ENCODE data around the gene DLG2.

The DLG2 gene

DNA sequence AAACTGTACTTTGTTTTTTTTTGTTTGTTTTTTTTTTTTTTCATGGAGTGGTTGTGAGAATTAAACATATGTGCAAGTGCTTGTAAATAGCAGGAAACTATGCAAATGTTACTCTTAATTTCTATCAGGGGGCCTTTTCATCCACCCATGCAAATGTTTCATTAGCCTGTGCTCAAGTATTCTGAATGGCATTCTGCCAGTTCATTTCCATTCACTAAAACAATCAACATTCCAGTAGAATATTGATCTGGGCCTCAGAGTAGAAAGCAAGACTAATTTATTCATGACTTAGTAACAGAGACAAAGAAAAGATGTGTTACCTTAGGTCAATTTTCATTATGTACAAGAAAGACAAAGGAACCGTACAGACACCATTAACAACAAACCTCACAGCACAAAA, 971.4 kb downstream of the DLG2 start:
- DNase-seq (ENCODE audit: low spot score) = no peak

DNA sequence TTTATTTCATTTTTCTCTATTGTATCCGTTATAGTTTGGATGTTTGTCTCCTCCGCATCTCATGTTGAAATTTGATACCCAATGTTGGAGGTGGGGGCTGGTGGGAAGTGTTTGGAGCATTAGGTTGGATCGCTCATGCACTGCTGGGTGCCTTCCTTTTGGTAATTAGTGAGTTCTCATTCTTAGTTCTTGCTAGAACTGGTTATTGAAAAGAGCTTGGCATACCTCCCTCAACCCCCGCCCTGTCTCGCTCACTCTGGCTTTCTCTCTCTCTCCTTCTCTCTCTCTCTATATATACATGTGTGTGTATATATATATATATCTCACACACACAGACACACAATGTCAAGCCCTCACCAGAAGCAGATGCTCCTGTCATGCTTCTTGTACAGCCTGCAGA, 978.7 kb downstream of the DLG2 start:
- no peak for DNase-seq (ENCODE audit: low spot score)

DNA sequence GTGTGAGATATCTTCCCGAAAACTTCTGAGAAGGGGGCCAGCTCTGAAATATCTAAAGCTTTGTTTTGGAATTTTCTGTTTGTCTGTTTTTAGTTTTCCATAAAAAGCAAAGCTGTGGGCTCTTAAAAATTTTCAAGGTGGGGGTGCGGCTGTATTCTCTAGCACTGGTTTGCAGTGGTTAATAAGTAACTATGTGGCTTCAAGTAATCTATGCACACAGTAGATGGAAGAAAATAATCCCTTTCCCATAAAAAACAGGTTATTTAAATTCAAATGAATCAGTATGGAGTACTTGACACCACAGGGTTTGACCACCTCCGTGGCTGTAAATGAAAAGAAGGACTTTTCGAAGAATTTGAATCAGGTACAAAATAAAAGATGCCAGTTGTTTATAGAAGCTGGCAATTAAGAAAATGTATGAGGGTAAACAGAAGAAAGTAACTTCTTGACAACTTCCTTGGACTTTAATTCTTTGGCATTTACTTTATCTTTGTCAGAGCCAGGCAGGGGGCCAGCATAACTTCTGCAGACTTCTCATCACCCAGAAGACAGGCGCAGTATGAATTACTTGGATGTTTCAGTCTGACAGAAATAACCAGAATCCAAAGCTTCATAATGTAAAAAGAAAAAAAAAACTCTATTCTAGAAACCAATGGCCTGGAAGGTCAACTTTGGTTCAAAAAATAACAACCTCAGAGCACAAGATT, 981.0 kb downstream of the DLG2 start:
- DNase-seq (ENCODE audit: low spot score) = no peak

DNA sequence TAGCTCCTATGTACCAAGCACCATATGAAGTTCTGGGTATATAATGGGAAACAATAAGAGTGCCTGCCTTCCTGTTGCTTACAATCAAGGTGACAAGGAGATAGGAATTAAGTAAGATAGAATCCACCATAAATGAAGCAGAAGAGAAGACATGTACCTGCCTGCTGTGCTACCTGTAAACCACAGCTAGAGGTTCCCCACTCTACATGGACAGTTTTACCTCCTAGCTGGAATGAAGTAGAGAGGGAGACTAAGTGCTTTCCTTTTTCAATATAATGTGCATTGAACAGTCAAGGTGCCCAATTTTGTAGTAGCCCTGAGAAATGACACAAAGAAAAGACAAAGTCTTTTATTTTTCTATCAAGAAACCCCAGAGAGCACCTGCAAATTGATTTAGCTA, 984.6 kb downstream of the DLG2 start:
- DNase-seq (ENCODE audit: low spot score) = no peak

GRCh38 chr11:84634309-84634708, 992.8 kb downstream of the DLG2 start:
- no peak for DNase-seq (ENCODE audit: low spot score)

DNA sequence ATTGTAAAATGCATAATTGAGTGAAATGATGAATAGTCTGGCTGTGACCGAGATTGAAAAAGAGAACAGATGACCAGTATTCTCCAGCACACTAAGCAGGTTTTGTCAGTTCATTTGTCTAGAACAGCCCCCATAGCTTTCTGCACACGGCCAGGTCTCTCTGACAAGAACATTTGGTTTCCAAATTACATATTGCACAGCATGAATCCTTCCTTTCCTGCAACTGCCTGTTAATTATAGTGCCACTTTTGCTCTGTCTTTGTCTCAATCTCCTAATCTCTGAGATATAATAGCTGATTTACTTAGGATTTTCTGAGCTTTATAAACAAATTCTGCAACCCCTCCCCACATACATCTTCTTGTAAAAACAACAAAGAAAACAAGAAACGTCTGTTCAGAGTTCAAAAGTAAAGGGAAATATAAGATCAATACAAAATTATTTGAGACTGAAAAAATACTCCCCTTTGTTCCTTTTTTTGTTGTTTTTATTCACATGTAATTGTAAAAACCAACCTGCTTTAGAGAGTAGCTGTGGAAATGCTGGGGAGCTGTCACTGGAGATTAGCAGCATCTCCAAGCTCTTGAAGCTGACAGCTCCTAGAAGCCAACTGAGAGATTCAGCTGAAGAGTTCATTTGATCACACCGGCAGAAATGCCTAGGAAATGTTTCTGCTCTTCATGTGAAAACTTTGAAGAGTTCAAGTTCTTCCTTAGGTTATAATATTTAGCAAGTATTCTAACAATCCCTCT, 998.1 kb downstream of the DLG2 start:
- no peak for DNase-seq (ENCODE audit: low spot score)

GRCh38 chr11:84626256-84626655, 1000.9 kb downstream of the DLG2 start:
- no peak for DNase-seq (ENCODE audit: low spot score)

DNA sequence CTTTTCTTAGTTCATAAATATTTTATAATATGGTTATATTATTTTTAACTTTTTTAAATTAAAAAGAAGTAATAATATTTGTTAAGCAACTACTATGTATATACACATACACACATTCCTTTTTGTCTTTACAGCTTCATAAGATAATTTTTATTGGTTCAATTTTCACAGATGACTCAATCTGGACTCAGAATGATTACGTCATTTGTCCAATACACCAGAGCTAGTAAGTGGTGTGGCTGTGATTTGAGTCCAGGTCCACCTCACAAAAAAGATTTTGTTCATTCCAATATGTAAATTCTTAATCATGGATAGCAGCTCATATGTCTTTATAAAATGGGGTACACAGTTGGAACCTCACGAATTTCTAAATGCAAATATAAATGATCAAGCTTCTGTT, 1014.5 kb downstream of the DLG2 start:
- DNase-seq (ENCODE audit: low spot score) = no peak

DNA sequence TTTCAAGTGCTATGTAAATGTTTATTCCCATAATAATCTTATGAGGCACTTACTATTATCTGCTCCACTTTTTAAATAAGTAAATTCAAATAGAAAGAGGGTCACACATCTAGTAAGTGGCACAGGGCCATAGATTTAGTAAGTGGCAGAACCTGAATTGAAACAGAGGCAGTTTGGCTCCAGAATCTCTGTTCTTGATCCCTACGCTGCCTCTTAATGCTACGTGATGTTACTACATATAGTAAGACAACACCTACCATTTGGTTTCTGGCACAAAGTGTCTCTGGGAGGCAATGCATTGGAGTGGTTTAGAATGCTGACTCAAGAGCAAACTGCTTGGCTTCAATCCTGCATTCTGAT, 1018.3 kb downstream of the DLG2 start:
- no peak for DNase-seq (ENCODE audit: low spot score)

GRCh38 chr11:84607975-84608836, 1018.9 kb downstream of the DLG2 start:
- DNase-seq (ENCODE audit: low spot score) = no peak

DNA sequence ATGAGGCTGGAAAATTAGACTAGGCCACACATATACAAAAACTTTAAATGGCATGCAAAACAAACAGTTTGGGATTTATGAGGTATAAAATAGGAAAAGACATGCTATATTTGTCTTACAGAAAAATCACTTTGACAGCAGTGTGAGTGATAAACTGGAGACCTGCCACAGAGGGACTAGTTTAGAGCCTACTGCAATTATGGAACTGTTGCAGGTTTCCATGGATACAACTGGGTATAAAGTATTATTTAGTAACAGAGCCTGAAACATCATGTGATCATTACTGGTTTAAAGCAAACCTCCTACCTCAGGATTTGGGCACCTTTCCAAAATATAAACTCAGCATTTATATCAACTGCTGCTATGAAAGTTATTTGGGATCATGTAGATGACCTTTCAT, 1032.5 kb downstream of the DLG2 start:
- DNase-seq (ENCODE audit: low spot score) = no peak

DNA sequence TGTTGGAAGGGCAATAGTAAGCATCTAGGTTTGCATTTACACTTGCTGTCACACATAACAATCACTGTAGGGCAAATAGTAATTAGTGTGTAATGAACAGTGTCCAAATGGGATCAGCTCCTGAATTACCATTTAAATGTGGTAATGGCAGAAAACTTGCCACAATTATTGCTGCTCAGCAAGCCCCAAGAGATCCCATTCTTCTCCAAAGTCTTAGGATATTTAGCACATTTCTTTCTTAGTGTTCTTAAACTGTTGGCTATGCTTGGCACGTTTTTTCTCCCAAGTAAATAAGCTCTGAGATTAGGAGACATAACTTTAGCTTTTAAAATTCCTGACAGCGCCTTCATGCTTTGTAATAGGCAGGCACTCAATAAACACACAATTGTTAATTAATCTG, 1037.0 kb downstream of the DLG2 start:
- no peak for DNase-seq (ENCODE audit: low spot score)

DNA sequence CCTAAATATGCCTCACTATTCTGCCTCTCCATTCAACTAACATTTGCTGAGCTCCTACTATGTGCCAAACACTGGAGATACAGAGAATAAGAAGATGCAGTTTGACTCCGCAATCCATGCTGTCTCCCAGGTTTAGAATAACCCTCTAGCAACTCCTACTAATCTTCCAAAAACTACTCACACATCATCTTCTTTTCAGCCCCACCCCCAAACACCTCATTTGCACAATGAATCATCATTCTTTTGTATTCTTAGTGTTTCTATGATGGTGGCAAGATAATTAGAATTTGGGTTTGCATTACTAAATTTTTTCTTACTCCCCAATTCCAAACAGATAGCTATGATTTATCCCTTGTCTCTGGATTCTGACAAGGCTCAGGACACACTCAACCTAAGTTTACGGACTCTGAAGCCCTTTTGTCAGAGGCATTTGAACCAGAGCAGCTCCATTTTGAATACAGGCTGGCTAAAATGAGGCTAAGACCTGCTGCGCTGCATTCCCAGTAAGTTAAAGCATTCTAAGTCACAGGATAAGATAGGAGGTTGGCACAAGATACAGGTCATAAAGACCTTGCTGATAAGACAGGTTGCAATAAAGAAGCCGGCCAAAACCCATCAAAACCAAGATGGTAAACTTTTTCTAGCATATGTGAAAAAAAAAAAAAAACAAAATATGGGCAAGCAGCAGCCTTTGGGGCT, 1038.9 kb downstream of the DLG2 start:
- DNase-seq (ENCODE audit: low spot score) = no peak

DNA sequence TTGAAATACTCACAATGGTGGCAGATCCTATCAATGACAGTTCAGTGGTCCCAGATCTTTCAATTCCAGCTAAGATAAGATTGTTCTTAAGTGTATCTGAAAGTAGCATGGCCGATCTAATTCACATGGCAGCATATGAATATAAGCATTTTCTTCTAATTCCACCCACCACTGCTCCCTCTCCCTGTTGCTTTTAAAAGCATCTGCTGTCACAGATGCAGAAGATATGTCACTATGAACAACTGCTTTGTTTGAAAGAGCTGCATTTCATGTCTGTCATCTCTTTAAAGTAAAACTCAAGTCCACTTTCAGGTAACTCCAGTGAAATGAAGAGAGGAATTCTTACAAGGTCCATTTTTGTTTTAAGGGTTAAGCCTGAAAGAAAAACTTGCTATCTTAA, 1044.0 kb downstream of the DLG2 start:
- DNase-seq (ENCODE audit: low spot score) = no peak

- DNase-seq (ENCODE audit: low spot score) = no peak
These were observed 1046.1 kb downstream of the DLG2 start for GRCh38 chr11:84581083-84581482.

DNA sequence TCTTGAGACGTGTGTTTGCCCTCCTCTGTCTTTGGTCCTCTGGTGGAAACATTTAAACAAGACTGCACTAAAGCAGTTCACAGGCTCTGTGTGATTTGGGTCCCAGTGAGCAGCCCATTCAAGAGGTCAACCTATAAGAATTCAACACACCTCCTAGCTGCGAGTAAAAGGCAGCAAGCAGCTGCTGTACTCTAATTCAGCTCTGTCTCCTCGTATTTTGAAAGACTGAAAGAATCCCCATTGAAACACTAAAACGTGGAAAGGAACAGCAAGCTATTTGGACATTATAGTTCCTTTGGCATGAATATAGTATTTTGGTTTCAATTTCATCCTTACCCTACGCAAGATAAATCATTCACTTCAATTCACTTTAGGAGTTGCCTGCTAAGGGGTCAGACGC, 1046.7 kb downstream of the DLG2 start:
- DNase-seq (ENCODE audit: low spot score) = no peak

DNA sequence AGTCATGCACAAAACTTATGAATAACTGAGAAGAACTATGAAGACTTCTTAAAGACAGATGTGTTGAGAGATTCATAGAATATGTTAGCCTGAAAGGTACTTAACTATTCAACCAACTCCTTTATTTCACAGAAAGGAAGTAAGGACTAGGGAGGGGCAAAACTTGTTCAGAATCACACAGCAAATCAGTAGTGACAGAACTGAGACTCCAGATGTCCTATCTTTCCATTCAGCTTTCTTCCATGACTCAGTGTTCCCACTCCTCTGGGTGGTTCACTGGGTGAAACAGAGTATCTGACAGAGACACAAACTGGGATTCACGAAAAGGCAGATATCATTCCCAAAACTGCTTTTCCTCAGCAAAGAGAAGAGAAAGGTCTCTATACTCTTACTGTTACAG, 1053.3 kb downstream of the DLG2 start:
- no peak for DNase-seq (ENCODE audit: low spot score)

DNA sequence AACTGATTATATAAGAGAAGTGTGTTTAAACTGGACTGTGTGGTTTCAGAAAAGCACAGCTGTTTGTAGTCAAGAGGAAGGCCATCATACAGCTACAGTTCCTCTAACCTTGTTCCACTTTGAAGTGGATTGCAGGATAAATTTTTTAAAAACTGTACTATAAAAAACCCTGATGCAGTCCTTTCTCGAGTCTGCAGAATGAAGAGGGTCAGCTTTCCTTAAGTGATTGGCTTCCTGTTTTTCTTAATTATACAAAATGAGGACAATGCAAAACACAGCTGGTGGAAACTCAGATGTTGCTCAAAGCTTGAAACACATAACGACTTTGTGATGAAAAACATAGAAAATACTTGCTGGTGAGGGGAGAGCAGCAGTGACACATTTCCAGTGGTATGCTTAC, 1060.5 kb downstream of the DLG2 start:
- DNase-seq (ENCODE audit: low spot score) = no peak

- no peak for DNase-seq (ENCODE audit: low spot score)
These were observed 1062.3 kb downstream of the DLG2 start for GRCh38 chr11:84564867-84565184.

- no peak for DNase-seq (ENCODE audit: low spot score)
These were observed 1062.8 kb downstream of the DLG2 start for GRCh38 chr11:84564180-84564866.

DNA sequence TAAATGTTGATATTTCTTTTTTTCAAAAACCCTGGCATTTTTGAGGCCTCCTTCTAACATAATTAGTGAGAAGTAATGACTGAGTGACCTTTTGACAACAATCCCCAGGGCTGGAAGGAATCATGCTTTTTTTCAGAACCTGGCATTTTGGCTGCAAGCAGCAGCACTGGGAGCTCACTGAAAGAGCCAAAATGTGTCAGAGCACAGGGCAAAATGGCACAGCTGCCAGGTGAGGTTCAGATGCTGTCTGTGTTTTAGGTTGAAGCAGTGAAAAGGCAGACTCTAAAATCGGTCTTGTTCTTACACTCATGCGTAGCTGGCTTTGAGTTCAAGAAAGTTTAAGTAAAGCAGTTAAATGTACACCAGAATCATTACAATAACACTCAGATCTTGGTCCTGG, 1063.8 kb downstream of the DLG2 start:
- no peak for DNase-seq (ENCODE audit: low spot score)

DNA sequence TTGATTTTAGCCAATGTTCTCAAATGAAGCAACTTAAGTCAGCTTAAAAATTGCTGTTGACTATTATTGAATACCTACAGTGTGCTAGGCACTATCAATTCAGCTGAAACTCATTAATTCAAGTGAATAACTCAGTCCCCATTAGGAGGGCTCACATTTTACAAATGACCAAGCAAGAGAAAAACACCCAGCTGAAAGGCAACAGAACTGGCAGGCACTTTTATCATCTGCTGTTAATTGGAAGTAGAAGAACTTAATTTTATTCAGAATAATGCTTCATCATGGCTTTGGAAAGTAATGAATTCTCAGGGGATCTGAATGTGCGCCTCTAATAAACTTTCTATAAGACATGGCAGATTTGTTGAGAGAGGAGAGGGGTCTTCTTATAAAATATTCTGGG, 1066.9 kb downstream of the DLG2 start:
- DNase-seq (ENCODE audit: low spot score) = no peak
